Karpas-422 (cell line): Measurements from ENCODE around the gene FAM83F. TPM values are rescaled to one million over a fixed set of nuclear protein-coding genes. Genes with fewer than 3 reads are reported as not detected.

Experiments used
- DNase-seq: peaks from one replicate; pipeline ENCODE4 v3.0.0-alpha.2; 2015
- H2AFZ ChIP-seq: fragments of 200-600 bp; sonication (generic); 2 replicates; pipeline ENCODE4 v1.6.1; 2014; ENCODE audit warnings: antibody characterized with exemption, low read length, mixed read lengths
- H3K27ac ChIP-seq: fragments of 200-600 bp; sonication (generic); 2 replicates; pipeline ENCODE4 v1.5.1; 2014; ENCODE audit warnings: mild to moderate bottlenecking, low read length, moderate library complexity
- H3K27me3 ChIP-seq: fragments of 200-600 bp; sonication (generic); 2 replicates; pipeline ENCODE4 v1.6.1; 2014; ENCODE audit warnings: low read length, mixed read lengths
- H3K36me3 ChIP-seq: fragments of 200-600 bp; sonication (generic); 2 replicates; pipeline ENCODE4 v1.6.1; 2014; ENCODE audit warnings: low read length, mixed read lengths; ENCODE audit not compliant: insufficient read depth
- H3K4me1 ChIP-seq: fragments of 200-600 bp; sonication (generic); 2 replicates; pipeline ENCODE4 v1.6.1; 2014; ENCODE audit warnings: mild to moderate bottlenecking, low read length, mixed read lengths
- H3K4me2 ChIP-seq: fragments of 200-600 bp; sonication (generic); 2 replicates; pipeline ENCODE4 v1.6.1; 2014; ENCODE audit warnings: low read length, low read depth, mild to moderate bottlenecking; ENCODE audit not compliant: poor library complexity, severe bottlenecking
- H3K4me3 ChIP-seq: fragments of 200-600 bp; sonication (generic); 2 replicates; pipeline ENCODE4 v1.5.1; 2014; ENCODE audit warnings: mild to moderate bottlenecking, antibody characterized with exemption, low read length, mixed read lengths
- H3K79me2 ChIP-seq: fragments of 200-600 bp; sonication (generic); 2 replicates; pipeline ENCODE4 v1.6.1; 2014; ENCODE audit warnings: mild to moderate bottlenecking, low read length, mixed read lengths
- H3K9ac ChIP-seq: fragments of 200-600 bp; sonication (generic); 2 replicates; pipeline ENCODE4 v1.6.0; 2014; ENCODE audit warnings: low read length
- H3K9me2 ChIP-seq: fragments of 200-600 bp; sonication (generic), shearing (Covaris generic); replicated peaks from 2 replicates; pipeline ENCODE4 v1.6.0; 2014; ENCODE audit warnings: mild to moderate bottlenecking, low read length, moderate library complexity; ENCODE audit not compliant: insufficient read depth
- H3K9me3 ChIP-seq: fragments of 300-700, 200-600 bp; sonication (generic); 2 replicates; pipeline ENCODE4 v1.6.1; 2014; ENCODE audit warnings: low read length, mixed read lengths
- H4K20me1 ChIP-seq: fragments of 200-600 bp; sonication (generic); 2 replicates; pipeline ENCODE4 v1.6.1; 2014; ENCODE audit warnings: mild to moderate bottlenecking, antibody characterized with exemption, low read length, low read depth; ENCODE audit not compliant: insufficient read depth
- total RNA-seq: library from RNA; depleted of rRNA; stranded (reverse); fragments of >200 nt; shearing (Covaris generic); gene quantifications from 2 replicates; pipeline ENCODE4 v1.2.3, GENCODE V29; 2014; ENCODE audit warnings: low replicate concordance

FAM83F gene
- total RNA-seq, 1 experiment from 2014 or later, result 0.07 TPM

GRCh38 chr22:40071720-40072119, 77.0 kb downstream of the FAM83F start:
- no peak overlapping the region for H2AFZ ChIP-seq
- no peak overlapping the region for H3K9ac ChIP-seq
- H3K27me3 ChIP-seq, result no peaks in the 10 kb centered on the region
- H3K27ac ChIP-seq, result no peak overlapping the region
- H4K20me1 ChIP-seq, result peaks cover 28% of the 10 kb centered on the region
- H3K9me2 ChIP-seq, result no peaks in the 10 kb centered on the region
- no peaks in the 10 kb centered on the region for H3K9me3 ChIP-seq
- peaks cover 17% of the 10 kb centered on the region for H3K4me1 ChIP-seq
- no peak for DNase-seq
- no peak overlapping the region for H3K4me3 ChIP-seq
- peaks cover 80% of the 10 kb centered on the region for H3K79me2 ChIP-seq
- H3K36me3 ChIP-seq, result no peaks in the 10 kb centered on the region
- H3K4me2 ChIP-seq, result no peak overlapping the region

GRCh38 chr22:40076702-40077645, 82.2 kb downstream of the FAM83F start:
- Histone ChIP-seq H3K79me2 (peaks cover 69% of the 10 kb centered on the region), H3K27me3 (no peaks in the 10 kb centered on the region), H3K4me1 (peaks cover 9% of the 10 kb centered on the region), H3K27ac (no peak overlapping the region), H3K9me2 (no peaks in the 10 kb centered on the region), H4K20me1 (peaks cover 22% of the 10 kb centered on the region), H3K4me2 (no peak overlapping the region), H2AFZ (no peak overlapping the region), H3K4me3 (no peak overlapping the region), H3K9ac (no peak overlapping the region), H3K9me3 (no peaks in the 10 kb centered on the region), H3K36me3 (no peaks in the 10 kb centered on the region)
- DNase-seq, result no peak

GRCh38 chr22:40077646-40078016, 82.9 kb downstream of the FAM83F start:
- Histone ChIP-seq H4K20me1 (peaks cover 29% of the 10 kb centered on the region), H3K4me1 (peaks cover 9% of the 10 kb centered on the region), H3K4me2 (no peak overlapping the region), H3K79me2 (peaks cover 71% of the 10 kb centered on the region), H3K9ac (no peak overlapping the region), H3K4me3 (no peak overlapping the region), H3K9me2 (no peaks in the 10 kb centered on the region), H3K27ac (no peak overlapping the region), H3K27me3 (no peaks in the 10 kb centered on the region), H3K9me3 (no peaks in the 10 kb centered on the region), H3K36me3 (no peaks in the 10 kb centered on the region), H2AFZ (no peak overlapping the region)
- DNase-seq, result no peak

DNA sequence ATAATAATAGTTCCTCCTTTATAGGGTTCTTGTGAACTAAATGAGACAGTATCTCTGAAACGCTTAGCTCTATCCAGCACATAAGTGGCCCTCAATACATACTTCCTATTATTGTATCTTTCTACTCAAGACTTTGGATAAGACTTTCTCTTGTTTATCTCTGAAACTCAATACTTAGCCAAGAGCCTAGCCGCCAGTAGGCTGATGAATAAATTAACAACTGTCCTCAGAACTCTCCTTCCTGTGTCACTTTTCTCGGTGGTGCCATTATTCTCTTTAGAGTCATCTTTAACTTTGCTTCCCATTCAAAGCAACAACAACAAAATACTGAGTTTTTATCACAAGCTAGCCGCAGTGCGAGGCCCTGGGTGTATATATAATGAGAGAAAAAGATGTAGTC, 86.9 kb downstream of the FAM83F start:
- Histone ChIP-seq H2AFZ (no peak overlapping the region), H3K79me2 (peaks cover 82% of the 10 kb centered on the region), H3K9ac (no peak overlapping the region), H3K4me3 (no peak overlapping the region), H3K27me3 (no peaks in the 10 kb centered on the region), H3K36me3 (no peaks in the 10 kb centered on the region), H3K27ac (no peak overlapping the region), H3K4me1 (peaks cover 6% of the 10 kb centered on the region), H3K9me2 (no peaks in the 10 kb centered on the region), H3K9me3 (no peaks in the 10 kb centered on the region), H4K20me1 (peaks cover 30% of the 10 kb centered on the region), H3K4me2 (no peak overlapping the region)
- DNase-seq, result no peak

DNA sequence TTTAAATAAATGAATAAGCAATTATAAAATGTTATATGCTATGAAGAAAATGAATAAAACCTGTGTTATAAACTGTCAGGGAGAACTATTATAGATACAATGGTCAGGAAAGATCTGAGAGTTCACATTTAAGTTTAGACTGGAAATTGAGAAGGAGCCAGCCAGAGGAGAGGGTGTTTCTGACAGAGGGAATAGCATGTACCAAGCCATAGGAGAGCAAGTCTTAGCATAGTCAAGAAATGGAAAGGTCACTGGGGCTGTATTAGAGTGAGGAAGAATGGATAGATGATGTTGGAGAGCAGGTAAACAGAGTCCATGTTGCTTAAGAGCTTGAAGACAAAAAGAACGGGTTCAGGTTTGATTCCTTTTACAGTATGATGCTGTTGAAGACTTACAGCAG, 87.4 kb downstream of the FAM83F start:
- Histone ChIP-seq H3K9ac (no peak overlapping the region), H3K9me3 (no peaks in the 10 kb centered on the region), H3K36me3 (no peaks in the 10 kb centered on the region), H3K9me2 (no peaks in the 10 kb centered on the region), H2AFZ (no peak overlapping the region), H3K4me2 (no peak overlapping the region), H3K27me3 (no peaks in the 10 kb centered on the region), H3K4me1 (peaks cover 1% of the 10 kb centered on the region), H3K4me3 (no peak overlapping the region), H4K20me1 (peaks cover 29% of the 10 kb centered on the region), H3K79me2 (peaks cover 82% of the 10 kb centered on the region), H3K27ac (no peak overlapping the region)
- DNase-seq, result no peak

- peaks cover 85% of the 10 kb centered on the region for H3K79me2 ChIP-seq
- H3K36me3 ChIP-seq, result no peaks in the 10 kb centered on the region
- no peaks in the 10 kb centered on the region for H3K9me3 ChIP-seq
- H3K27ac ChIP-seq, result no peak overlapping the region
- no peak overlapping the region for H2AFZ ChIP-seq
- no peaks in the 10 kb centered on the region for H3K27me3 ChIP-seq
- DNase-seq, result no peak
- H3K4me3 ChIP-seq, result no peak overlapping the region
- H3K9me2 ChIP-seq, result no peaks in the 10 kb centered on the region
- no peak overlapping the region for H3K9ac ChIP-seq
- H4K20me1 ChIP-seq, result peaks cover 35% of the 10 kb centered on the region
- H3K4me2 ChIP-seq, result no peak overlapping the region
- no peaks in the 10 kb centered on the region for H3K4me1 ChIP-seq
Measured at GRCh38 chr22:40083794-40084193, 89.0 kb downstream of the FAM83F start.

- Histone ChIP-seq H3K36me3 (no peaks in the 10 kb centered on the region), H3K9me2 (no peaks in the 10 kb centered on the region), H3K4me3 (no peak overlapping the region), H3K4me1 (no peaks in the 10 kb centered on the region), H4K20me1 (peaks cover 35% of the 10 kb centered on the region), H3K4me2 (no peak overlapping the region), H3K27ac (no peak overlapping the region), H3K27me3 (no peaks in the 10 kb centered on the region), H2AFZ (no peak overlapping the region), H3K9ac (no peak overlapping the region), H3K79me2 (peaks cover 84% of the 10 kb centered on the region), H3K9me3 (no peaks in the 10 kb centered on the region)
- no peak for DNase-seq
Measured at GRCh38 chr22:40084246-40084645, 89.5 kb downstream of the FAM83F start.

DNA sequence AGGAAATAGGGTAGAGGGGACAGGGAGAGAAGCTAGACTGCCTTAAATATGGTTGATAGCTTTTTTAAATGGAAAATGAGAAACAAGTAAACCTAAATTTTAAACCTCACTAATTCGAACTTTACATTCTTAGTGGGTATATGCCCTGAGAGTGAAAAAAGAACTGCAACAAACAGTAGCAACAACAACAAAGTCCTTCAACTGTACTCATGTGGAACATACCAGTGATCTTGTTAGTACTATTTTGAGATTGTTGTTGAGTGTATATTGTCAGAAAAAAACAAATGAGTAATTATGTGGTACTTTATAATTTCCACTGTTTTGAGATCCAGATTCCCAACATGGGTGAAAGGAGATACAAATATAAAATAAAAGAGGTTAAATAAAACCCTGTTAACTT, 94.1 kb downstream of the FAM83F start:
- Histone ChIP-seq H3K36me3 (no peaks in the 10 kb centered on the region), H3K4me3 (no peak overlapping the region), H4K20me1 (peaks cover 15% of the 10 kb centered on the region; the same call in 1 of the 2 replicates), H3K9me3 (no peaks in the 10 kb centered on the region), H3K9me2 (no peaks in the 10 kb centered on the region), H3K4me1 (peaks cover 5% of the 10 kb centered on the region), H3K79me2 (peaks cover 88% of the 10 kb centered on the region), H3K4me2 (no peak overlapping the region), H2AFZ (no peak overlapping the region), H3K27me3 (no peaks in the 10 kb centered on the region), H3K27ac (no peak overlapping the region), H3K9ac (no peak overlapping the region)
- DNase-seq, result no peak
